GM21367 (cell line): ENCODE results near the gene TEX54.
"Not testable (repeated sequence)": the region's sequence is repeated elsewhere in the genome, so short reads cannot be mapped to it uniquely, and the experiment has no call there.

ENCODE experiments used
- ATAC-seq: cut with Tn5 transposase; IDR thresholded peaks from one replicate; pipeline ENCODE4 v1.9.1; 2021; ENCODE audit not compliant: unreplicated experiment

Gene TEX54

DNA sequence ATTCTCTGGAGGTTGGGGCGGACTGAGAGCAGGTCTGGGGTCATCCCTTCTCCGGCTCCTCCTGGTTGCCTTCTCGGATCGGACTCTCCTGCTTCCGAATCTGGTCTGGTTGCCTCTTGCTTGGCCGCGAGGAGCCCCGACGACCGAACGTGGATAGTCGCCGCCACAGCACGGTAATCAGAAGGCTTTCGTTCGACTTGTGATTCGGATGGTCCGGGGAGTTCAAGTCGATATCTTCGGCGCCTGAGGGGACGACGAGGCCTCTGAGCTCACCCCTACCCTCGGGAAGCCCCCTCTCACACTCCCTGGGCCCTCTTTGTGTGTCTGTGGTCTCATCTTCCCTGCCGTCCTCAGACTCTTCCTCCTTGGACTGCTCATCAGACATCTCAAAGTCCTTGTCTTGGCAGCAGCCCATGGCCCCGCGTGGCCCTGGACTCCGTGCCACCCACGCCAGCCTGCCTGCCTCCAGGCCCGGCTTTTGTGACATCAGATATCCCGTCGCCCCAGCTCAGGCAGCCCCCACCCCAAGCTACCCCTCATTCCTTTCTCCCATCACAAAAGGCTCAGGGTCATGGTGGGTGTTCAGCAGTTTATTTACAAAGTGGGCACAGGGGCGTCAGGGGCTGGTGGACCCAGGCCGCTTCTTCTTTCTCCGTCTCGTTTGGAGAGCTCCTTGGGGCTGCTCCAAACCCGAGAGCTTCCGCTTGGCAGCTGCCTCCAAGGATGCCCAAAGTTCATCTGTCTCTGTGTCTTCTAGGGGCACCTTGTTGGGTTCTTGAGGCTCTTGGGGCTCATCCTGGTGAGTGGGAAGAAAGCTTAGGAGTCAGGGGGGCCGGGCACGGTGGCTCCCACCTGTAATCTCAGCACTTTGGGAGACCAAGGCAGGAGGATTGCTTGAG lies at the start of gene TEX54:
Gene TEX54 (minus strand): TSS at position 506 of the 899 bp plus-strand sequence.
- ATAC-seq, result no peak

DNA sequence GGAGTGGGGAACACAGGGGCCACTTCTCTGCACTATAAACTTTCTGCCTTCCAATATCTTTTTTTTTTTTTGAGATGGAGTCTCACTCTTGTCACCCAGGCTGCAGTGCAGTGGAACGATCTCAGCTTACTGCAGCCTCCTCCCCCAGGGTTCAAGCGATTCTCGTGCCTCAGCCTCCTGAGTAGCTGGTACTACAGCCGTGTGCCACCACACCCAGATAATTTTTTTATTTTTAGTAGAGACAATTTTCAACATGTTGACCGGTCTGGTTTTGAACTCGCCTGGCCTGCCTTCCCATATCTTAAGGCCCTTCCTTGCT lies 49.7 kb upstream of the TEX54 start:
- no peak for ATAC-seq

DNA sequence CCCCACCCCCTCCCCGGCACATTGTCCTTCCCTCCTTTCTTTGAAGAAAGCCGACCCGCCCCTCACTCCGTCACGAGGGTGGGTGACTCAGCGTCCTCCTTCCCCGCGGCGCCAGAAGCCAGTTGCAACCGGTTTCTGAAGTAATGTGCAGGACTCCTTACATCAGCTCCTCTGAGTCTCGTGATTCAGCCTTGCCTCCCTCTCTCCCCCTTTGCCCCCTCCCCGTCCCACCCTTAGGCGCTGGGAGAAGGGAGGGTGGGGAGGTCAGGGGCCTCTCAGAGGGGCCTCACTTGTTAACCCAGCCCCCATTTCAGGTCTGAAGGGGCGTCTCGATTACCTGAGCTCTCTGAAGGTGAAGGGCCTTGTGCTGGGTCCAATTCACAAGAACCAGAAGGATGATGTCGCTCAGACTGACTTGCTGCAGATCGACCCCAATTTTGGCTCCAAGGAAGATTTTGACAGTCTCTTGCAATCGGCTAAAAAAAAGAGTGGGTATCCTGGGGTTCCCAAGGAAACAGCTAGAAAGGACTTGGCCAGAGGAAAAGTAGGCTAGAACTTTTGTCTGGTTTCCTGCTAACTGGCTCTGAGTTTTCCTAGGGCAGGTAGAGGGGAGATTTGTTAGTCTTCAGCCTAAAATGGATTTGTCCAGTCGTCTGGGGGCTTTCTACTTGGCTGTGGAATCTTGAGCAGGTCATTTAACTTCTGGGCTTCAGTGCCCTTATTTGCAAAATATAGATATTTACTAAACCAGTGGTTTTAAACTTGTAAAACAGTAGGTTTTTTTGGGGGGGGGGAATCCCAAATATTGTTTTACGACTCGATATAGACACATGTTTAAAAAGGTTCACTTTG lies 49.2 kb upstream of the TEX54 start:
- peak; percentile 32 for ATAC-seq

DNA sequence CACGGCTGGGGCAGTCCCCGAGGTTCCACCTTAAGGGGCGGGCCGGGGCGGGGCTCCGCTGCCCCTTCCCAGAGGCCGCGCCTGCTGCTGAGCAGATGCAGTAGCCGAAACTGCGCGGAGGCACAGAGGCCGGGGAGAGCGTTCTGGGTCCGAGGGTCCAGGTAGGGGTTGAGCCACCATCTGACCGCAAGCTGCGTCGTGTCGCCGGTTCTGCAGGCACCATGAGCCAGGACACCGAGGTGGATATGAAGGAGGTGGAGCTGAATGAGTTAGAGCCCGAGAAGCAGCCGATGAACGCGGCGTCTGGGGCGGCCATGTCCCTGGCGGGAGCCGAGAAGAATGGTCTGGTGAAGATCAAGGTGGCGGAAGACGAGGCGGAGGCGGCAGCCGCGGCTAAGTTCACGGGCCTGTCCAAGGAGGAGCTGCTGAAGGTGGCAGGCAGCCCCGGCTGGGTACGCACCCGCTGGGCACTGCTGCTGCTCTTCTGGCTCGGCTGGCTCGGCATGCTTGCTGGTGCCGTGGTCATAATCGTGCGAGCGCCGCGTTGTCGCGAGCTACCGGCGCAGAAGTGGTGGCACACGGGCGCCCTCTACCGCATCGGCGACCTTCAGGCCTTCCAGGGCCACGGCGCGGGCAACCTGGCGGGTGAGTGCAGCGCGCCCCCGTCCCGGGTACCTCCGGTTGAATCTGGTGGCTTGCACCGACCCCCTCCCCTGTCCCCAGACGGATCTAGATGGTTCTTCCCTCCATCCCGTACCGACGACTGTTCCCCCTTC lies 48.4 kb upstream of the TEX54 start, which contains the start of gene SLC3A2:
Gene SLC3A2 (plus strand): TSS at position 94 of the 776 bp plus-strand sequence. CDS start 128 bp downstream, at position 222.
- peak; percentile 61 for ATAC-seq

DNA sequence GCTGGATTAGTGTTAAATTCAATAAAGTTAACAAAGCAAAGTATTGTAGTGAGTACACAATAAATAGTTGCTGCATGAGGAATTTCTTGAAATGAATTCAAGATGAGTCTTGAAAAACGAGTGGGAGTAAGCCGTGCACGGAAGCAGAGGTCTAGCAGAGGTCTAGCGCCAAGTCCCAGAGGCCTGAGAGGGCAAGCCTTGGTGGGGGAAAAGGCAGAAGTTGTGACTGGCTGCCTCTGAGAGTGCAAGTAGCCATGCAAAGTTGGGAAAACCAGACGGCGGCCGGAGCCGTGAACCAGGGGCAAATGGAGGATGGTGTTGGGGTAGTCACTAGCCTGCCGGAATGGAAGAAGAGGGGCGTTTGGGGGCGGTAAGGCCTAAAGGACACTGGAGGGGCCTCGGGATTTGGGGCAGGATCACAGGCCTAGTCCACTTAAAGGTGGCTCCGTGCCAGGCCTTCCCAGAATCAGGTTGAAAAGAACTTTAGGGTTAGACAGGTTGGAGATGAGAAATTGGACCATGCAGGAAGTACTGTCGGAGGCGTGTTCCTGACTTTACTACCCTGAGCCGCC lies 47.7 kb upstream of the TEX54 start:
- ATAC-seq, result no peak

DNA sequence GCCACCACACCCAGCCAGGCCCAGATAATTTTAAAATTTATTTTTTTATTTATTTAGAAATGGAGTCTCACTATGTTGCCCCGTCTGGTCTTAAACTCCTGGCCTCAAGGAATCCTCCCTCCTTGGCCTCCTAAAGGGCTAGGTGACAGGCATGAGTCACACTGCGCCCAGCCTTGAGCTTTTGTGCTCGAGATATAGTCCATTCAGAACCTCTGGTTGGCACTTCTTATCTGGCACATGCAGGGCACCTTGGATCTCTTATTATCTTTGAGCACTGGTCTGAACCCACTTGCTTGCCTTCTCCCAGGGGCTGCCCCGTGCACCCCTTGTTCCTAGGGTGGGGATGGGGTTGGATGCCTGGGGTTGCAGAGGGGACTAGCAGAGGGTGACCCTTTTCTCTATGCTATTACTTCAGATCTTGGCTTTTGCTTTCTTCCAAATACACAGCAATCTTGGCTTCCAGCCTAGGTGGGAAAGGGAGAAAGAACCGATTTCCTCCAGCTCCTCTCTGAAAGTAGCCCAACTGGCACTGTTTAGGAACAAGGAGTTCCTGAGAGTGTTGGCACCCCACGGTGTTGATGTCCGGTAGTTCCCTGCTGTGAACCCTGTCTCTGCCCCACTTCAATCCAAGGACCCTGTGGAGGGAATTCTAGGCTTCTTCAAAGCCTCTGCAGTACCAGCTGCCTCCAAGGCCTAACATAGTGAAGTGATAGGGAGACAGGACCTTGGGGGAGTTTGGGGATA lies 46.8 kb upstream of the TEX54 start:
- no peak for ATAC-seq

DNA sequence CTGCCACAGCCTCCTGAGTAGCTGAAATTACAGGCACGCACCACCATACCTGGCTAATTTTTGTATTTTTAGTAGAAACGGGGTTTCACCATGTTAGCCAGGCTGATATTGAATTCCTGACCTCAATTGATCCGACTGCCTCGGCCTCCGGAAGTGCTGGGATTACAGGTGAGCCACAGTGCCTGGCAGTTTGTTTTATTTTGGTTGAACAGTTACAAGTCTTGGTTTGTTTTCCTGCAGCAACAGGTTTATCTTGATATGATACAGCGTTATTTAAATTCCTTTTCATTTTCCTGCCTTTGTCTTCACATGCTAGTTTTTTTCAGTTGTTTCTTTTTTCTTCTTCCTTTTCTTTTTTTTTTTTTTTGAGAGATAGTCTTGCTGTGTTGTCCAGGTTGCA lies 44.1 kb upstream of the TEX54 start:
- no peak for ATAC-seq

DNA sequence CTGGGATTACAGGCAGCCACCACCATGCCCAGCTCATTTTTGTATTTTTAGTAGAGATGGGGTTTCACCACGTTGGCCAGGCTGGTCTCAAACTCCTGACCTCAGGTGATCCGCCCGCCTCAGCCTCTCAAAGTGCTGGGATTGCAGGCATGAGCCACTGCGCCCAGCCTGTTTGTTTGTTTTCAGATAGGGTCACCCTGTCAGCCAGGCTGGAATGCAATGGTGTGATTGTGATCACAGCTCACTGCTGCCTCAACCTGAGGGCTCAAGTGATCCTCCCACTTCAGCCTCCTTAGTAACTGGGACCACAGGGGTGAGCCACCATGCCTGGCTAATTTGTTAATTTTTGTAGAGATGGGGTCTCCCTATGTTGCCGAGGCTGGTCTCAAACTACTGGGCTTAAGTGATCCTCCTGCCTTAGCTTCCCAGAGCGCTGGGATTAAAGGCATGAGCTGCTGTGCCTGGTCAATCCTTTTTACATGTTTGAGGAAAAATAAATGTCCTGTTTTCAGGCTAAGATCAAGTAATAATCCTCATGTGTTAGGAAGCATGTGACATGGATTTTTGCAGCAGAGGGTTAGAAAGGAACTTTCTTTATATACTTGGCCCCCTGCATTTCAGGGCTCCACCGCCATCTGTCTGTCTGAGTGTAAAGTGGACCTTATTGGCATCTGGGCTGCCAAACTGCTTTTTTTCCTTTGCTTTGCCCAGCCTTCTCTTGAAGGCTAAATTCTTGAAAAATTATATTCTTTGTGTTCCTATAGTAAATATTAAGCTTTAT lies 43.2 kb upstream of the TEX54 start:
- ATAC-seq, result no peak

DNA sequence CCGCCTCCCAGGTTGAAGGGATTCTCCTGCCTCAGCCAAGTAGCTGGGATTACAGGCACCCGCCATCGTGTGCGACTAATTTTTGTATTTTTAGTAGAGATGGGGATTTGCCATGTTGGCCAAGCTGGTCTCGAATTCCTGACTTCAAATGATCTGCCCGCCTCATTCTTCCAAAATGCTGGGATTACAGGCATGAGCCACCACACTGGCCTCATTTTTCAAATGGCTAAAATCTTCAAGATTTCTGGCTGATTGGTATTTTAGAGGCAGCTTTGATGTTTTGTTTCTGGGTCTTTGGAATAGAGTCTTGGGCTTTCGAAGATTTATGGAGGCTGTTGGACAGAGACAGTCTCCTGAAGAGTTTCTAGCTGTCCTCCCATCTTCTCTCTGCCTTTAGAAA lies 42.2 kb upstream of the TEX54 start:
- ATAC-seq, result no peak

DNA sequence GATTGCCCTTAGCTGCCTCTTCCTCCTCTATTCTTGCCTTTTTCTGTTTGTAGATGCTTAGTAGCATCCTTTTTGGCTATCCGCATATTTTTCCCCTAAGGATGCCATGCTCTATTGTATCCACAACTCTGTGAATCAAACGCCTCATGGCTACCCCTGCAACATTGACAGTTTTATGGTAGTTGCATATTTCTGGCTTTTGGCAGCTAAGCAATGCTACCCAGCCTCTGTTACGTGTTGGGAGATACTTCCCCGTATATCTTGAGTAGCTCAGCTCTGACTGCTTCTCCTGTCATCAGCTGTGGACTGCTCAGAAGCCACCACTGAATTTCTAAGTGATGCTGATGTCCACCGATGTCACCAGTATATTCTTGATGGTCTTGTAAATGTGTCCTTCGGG lies 33.0 kb upstream of the TEX54 start:
- ATAC-seq, result no peak

DNA sequence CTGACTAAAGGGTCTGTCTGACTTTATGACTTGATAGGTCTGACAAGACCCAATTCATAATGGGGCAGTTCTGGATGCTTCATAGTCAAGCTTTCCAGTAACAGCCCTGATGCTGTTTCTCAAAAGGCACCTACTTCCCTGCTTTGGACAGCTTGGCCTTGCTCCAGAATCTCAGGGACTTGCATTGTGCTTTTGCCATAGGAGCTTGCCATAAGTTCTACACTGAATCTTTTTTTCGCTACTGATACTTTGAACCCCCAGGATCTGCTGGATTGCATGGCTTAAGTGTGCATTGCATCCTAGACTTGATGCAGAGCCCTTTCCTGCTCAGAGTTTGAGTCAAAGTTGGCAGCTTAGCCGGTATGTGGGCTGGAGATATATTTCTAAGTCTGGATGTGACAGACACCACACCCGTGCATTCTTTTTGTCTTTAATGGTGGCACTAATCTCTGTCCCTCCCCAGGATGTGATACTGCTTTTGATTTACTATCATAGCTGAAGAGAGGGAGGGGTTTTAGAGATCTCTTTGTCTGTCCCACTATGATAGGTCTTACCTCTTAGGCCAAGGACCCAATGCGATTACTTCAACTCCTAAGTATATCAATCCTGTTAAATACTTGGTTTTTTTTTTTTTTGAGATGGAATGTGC lies 31.2 kb upstream of the TEX54 start:
- no peak for ATAC-seq

DNA sequence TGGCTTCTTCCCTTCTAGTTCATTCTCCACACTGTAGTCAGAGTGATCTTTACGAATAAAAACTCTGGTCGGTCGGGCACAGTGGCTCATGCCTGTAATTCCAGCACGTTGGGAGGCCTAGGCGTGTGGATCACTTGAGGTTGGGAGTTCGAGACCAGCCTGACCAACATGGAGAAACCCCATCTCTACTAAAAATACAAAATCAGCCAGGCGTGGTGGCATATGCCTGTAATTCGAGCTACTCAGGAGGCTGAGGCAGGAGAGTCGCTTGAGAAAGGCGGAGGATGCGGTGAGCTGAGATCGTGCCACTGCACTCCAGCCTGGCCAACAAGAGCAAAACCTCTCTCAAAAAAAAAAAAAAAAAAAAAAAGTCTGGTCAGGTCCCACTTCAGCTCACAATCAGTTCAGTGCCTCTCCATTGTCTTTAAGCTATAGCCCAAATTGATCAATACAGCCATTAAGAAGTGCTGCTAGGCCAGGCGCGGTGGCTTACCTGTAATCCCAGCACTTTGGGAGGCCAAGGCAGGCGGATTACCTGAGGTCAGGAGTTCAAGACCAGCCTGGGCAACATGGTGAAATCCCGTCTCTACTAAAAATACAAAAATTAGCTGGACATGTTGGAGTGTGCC lies 29.0 kb upstream of the TEX54 start:
- ATAC-seq, result not testable (repeated sequence)

DNA sequence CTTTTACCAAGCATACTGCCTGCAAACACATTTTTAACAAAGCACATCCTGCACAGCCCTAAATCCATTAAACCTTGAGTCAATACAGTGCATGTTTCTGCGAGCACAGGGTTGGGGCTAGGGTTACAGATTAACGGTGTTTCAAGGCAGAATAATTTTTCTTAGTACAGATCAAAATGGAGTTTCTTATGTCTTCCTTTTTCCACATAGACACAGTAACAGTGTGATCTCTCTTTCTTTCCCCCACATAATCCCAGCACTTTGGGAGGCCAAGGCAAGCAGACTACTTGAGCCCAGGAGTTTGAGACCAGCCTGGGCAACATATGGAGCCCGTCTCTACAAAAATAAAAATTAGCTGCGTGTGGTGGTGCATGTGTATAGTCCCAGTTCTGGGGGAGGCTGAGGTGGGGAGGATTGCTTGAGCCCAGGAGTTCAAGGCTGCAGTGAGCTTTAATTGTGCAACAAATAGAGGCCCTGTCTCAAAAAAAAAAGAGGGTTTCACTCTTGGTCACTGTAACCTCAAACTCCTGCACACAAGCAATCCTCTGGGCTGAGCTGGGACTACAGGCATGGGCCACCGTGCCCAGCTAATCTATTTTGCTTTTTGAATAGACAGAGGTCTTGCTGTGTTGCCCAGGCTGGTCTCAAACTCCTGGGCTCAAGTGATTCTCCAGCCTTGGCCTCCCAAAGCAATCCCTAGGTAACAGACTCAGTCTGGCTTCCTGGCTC lies 28.4 kb upstream of the TEX54 start:
- no peak for ATAC-seq

DNA sequence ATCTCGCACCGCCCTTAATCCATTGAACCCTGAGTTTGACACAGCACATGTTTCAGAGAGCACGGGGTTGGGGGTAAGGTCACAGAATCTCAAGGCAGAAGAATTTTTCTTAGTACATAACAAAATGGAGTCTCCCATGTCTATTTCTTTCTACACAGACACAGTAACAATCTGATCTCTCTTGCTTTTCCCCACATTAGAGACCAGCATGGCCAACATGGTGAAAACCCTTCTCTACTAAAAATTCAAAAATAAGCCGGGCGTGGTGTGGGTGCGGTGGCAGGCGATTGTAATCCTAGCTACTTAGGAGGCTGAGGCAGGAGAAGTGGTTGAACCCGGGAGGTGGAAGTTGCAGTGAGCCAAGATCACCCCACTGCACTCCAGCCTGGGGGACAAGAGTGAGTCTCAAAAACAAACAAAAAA lies 26.7 kb upstream of the TEX54 start:
- ATAC-seq, result not testable (repeated sequence)

DNA sequence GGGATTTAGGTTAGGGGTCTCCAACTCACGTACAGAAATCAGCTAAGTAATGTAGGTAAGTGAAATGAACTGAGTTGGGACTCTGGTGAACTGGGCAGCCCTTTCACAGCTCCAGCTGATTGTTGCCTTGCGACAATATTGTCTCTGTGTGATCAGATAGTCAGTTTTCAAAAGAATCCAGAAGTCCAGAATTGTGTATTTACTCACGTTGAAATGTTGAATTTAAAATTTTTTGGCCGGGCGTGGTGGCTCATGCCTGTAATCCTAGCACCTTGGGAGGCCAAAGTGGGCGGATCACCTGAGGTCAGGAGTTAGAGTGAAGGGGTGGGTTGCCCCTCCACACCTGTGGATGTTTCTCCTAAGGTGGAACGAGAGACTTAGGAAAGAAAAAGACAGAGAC lies 25.6 kb upstream of the TEX54 start:
- no peak for ATAC-seq

DNA sequence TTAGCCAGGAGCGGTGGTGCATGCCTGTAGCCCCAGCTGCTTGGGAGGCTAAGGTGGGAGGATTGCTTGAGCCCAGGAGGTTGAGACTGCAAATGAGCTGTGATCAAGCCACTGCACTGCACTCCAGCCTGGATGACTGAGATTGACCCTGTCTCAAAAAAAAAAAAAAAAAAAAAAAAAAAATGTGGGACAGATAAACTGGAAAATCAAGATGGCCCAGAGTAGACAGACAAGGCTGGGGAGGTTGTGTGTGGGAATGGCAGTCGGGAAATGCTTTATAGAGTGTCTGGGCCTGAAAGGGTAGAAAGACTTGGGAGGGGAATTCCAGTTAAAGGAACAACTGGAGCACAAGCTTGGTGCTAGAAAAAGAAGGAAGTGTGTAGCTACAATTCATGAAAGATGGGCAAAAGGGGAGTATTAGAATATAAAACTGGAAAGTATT lies 24.9 kb upstream of the TEX54 start:
- no peak for ATAC-seq

DNA sequence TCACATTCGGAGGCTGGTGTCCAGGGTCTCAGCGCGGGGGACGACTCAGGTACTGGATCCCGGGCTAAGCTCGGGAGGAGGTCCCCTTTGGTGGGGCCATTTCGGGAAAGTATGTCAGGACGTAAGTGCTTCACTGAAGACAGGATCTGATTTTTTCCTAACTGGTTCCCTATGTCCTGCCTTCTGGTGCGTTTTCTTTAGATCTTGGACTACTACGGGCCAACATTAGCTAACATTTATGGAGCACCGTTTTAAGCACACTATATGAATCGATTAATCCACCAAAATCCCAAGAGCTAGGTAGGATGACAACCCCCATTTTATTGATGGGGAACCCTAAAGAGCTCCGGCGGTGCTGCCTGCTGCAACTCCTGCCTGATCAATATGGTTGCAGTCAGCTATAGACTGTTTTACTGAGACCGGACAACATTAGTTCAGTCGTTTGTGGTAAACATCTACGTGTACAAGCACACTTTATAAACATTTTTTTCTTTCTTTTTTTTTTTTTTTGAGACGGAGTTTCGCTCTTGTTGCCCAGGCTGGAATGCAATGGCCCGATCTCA lies 23.8 kb upstream of the TEX54 start:
- no peak for ATAC-seq
